HCT116 (cell line): ENCODE results near the gene TRPM5. TPM values are rescaled to one million over a fixed set of nuclear protein-coding genes. Genes with fewer than 3 reads are reported as not detected.

Source experiments
- ATAC-seq: fragments of 200-7000 bp; cut with Tn5 transposase; 2 replicates; pipeline ENCODE4 v1.9.1; 2020; ENCODE audit warnings: mild to moderate bottlenecking, moderate library complexity
- BruUV-seq: library from RNA; stranded (reverse); fragments of 400-500 nt; replicated peaks from 2 replicates; lab custom pipeline; 2021; lab: Mats Ljungman, UMichigan
- CTCF ChIA-PET: fragments of 300-600 bp; sonication (Branson Sonifier 250); formaldehyde crosslinking; loops from one replicate; lab custom pipeline; 2021; ENCODE audit warnings: antibody characterized with exemption; lab: Charles Lee
- POLR2A ChIA-PET: fragments of 300-600, 350-600 bp; sonication (Branson Sonifier 250); formaldehyde crosslinking; loops from one replicate; lab custom pipeline; 2021; ENCODE audit warnings: antibody characterized with exemption; lab: Charles Lee
- RAD21 ChIA-PET, 2 experiments: fragments of 300-600 bp; sonication (Branson Sonifier 250); formaldehyde crosslinking; loops; one replicate each; lab custom pipeline; 2023; ENCODE audit warnings: low total read pairs in 2 of 2; ENCODE audit not compliant: uncharacterized antibody in 2 of 2, unreplicated experiment in 2 of 2, low non-redundant PET in 1 of 2; lab: Charles Lee
- DNase-seq: peaks from one replicate; pipeline ENCODE4 v3.0.0-alpha.2; 2010; ENCODE audit warnings: low read depth, low spot score
- H2AFZ ChIP-seq: fragments of 200-600 bp; shearing (Covaris generic), sonication (generic); 2 replicates; pipeline ENCODE4 v1.6.1; 2017; ENCODE audit warnings: low read depth, mixed run types, mixed read lengths, antibody characterized with exemption, low read length; ENCODE audit not compliant: poor library complexity, severe bottlenecking
- H3K27ac ChIP-seq: 2 replicates; pipeline ENCODE4 v1.5.1; 2012; ENCODE audit warnings: low read depth, low read length
- H3K27me3 ChIP-seq: fragments of 200-600 bp; sonication (generic); 2 replicates; pipeline ENCODE4 v1.6.1; 2016; ENCODE audit warnings: mixed run types, low read length, mixed read lengths; ENCODE audit not compliant: insufficient read depth
- H3K36me3 ChIP-seq, 2 experiments: fragments of 200-500 bp in 1 of 2; fragments of 200-600 bp in 1 of 2; sonication (Bioruptor generic) in 1 of 2; sonication (generic) in 1 of 2; 2 replicates each; pipeline versions ENCODE4 v1.5.1 to v1.6.1; 2014 to 2016; ENCODE audit warnings: low read length in 2 of 2, inconsistent platforms in 1 of 2, mixed read lengths in 1 of 2, mixed run types in 1 of 2; ENCODE audit not compliant: insufficient read depth in 2 of 2, control insufficient read depth in 1 of 2
- H3K4me1 ChIP-seq, 2 experiments: fragments of 200-600 bp in 1 of 2; sonication (generic) in 1 of 2; 2 replicates each; pipeline versions ENCODE4 v1.5.1 to v1.6.1; 2012 to 2017; ENCODE audit warnings: low read length in 2 of 2, inconsistent platforms in 1 of 2, mild to moderate bottlenecking in 1 of 2, mixed read lengths in 1 of 2, mixed run types in 1 of 2, moderate library complexity in 1 of 2; ENCODE audit not compliant: insufficient read depth in 2 of 2, control insufficient read depth in 1 of 2
- H3K4me2 ChIP-seq: fragments of 200-600 bp; sonication (generic); 2 replicates; pipeline ENCODE4 v1.6.1; 2017; ENCODE audit warnings: mixed run types, low read length, mixed read lengths
- H3K4me3 ChIP-seq, 2 experiments: fragments of 200-600 bp in 1 of 2; sonication (generic) in 1 of 2; replicated peaks in 1 of 2; 2 replicates each; pipeline ENCODE4 v1.5.1; 2011 to 2016; ENCODE audit warnings: low read length in 2 of 2, control low read depth in 1 of 2, low read depth in 1 of 2, mild to moderate bottlenecking in 1 of 2, mixed read lengths in 1 of 2, mixed run types in 1 of 2
- H3K79me2 ChIP-seq: fragments of 200-600 bp; sonication (generic); 2 replicates; pipeline ENCODE4 v1.6.1; 2017; ENCODE audit warnings: mild to moderate bottlenecking, mixed run types, low read length, moderate library complexity, mixed read lengths; ENCODE audit not compliant: insufficient read depth
- H3K9ac ChIP-seq: fragments of 200-600 bp; sonication (generic); 2 replicates; pipeline ENCODE4 v1.6.1; 2016; ENCODE audit warnings: low read length, mixed read lengths
- H3K9me2 ChIP-seq: fragments of 200-600 bp; sonication (generic), shearing (Covaris generic); 2 replicates; pipeline ENCODE4 v1.6.1; 2017; ENCODE audit warnings: mixed run types, mild to moderate bottlenecking, moderate library complexity; ENCODE audit not compliant: insufficient read depth
- H3K9me3 ChIP-seq, 2 experiments: fragments of 200-500 bp in 1 of 2; fragments of 200-600 bp in 1 of 2; sonication (Bioruptor generic) in 1 of 2; sonication (generic) in 1 of 2; 2 replicates each; pipeline ENCODE4 v1.6.1; 2014 to 2017; ENCODE audit warnings: low read length in 2 of 2, mixed read lengths in 2 of 2, inconsistent platforms in 1 of 2, low read depth in 1 of 2, mild to moderate bottlenecking in 1 of 2, mixed run types in 1 of 2, moderate library complexity in 1 of 2; ENCODE audit not compliant: control insufficient read depth in 1 of 2, insufficient read depth in 1 of 2
- H4K20me1 ChIP-seq: fragments of 200-600 bp; sonication (generic), shearing (Covaris generic); 2 replicates; pipeline ENCODE4 v1.6.1; 2017; ENCODE audit warnings: mixed run types, mild to moderate bottlenecking, moderate library complexity; ENCODE audit not compliant: insufficient read depth
- CBX3 ChIP-seq: IDR thresholded peaks from 2 replicates; pipeline ENCODE4 v1.6.1; 2012; ENCODE audit warnings: low read depth
- EGR1 ChIP-seq: IDR thresholded peaks from 2 replicates; pipeline ENCODE4 v1.6.1; 2012; ENCODE audit warnings: low read depth
- ELF1 ChIP-seq: IDR thresholded peaks from 2 replicates; pipeline ENCODE4 v1.6.1; 2012; ENCODE audit warnings: low read depth, borderline replicate concordance
- FOSL1 ChIP-seq: IDR thresholded peaks from 2 replicates; pipeline ENCODE4 v1.6.1; 2012; ENCODE audit warnings: low read depth
- JUND ChIP-seq: IDR thresholded peaks from 2 replicates; pipeline ENCODE4 v1.6.1; 2012
- SIN3A ChIP-seq: IDR thresholded peaks from 2 replicates; pipeline ENCODE4 v1.6.1; 2012; ENCODE audit warnings: low read depth
- SP1 ChIP-seq: IDR thresholded peaks from 2 replicates; pipeline ENCODE4 v1.6.1; 2012; ENCODE audit warnings: low read depth
- SRF ChIP-seq: IDR thresholded peaks from 2 replicates; pipeline ENCODE4 v1.6.1; 2012; ENCODE audit warnings: low read depth
- TCF7L2 ChIP-seq: IDR thresholded peaks from 2 replicates; pipeline ENCODE4 v1.7.0; 2011; ENCODE audit warnings: borderline replicate concordance, inconsistent platforms; ENCODE audit not compliant: insufficient read depth, insufficient read length; ENCODE audit errors: extremely low read depth
- YY1 ChIP-seq: IDR thresholded peaks from 2 replicates; pipeline ENCODE4 v1.6.1; 2011; ENCODE audit warnings: low read length, low read depth, moderate library complexity, mild to moderate bottlenecking; ENCODE audit not compliant: insufficient replicate concordance; ENCODE audit errors: extremely low read depth
- ZFX ChIP-seq: fragments of 450-650 bp; IDR thresholded peaks from 2 replicates; pipeline ENCODE4 v1.6.1; 2017
- ZNF274 ChIP-seq: fragments of 200-500 bp; sonication (Bioruptor generic); IDR thresholded peaks from 2 replicates; pipeline ENCODE4 v1.6.1; 2014; ENCODE audit warnings: mild to moderate bottlenecking, low read depth, low read length, inconsistent platforms
- intact Hi-C: fragments of 100-400 bp; cut with micrococcal nuclease; formaldehyde crosslinking; loops from 2 replicates; pipeline ENCODE4 v1.10.0; 2022
- total RNA-seq: library from RNA; stranded (reverse); gene quantifications from one replicate; pipeline ENCODE4 v1.2.1, GENCODE V29; 2021; ENCODE audit not compliant: unreplicated experiment
- TF ChIP-seq, protein P1 (sequence below): IDR thresholded peaks from 2 replicates; pipeline ENCODE4 v1.6.1; 2012
- TF ChIP-seq, protein P2 (sequence below), 3 experiments: fragments of 200-600 bp in 1 of 3; sonication (generic) in 1 of 3; IDR thresholded peaks in 2 of 3; conservative IDR thresholded peaks in 1 of 3; 2 replicates each; pipeline ENCODE4 v1.5.1; 2012 to 2017; ENCODE audit warnings: low read depth in 2 of 3, low read length in 2 of 3, antibody characterized with exemption in 1 of 3, borderline replicate concordance in 1 of 3, control low read depth in 1 of 3, mild to moderate bottlenecking in 1 of 3, mixed read lengths in 1 of 3, mixed run types in 1 of 3, moderate library complexity in 1 of 3; ENCODE audit not compliant: insufficient read depth in 1 of 3

Gene TRPM5
- total RNA-seq, 1 experiment from 2014 or later = 0.07 TPM

DNA sequence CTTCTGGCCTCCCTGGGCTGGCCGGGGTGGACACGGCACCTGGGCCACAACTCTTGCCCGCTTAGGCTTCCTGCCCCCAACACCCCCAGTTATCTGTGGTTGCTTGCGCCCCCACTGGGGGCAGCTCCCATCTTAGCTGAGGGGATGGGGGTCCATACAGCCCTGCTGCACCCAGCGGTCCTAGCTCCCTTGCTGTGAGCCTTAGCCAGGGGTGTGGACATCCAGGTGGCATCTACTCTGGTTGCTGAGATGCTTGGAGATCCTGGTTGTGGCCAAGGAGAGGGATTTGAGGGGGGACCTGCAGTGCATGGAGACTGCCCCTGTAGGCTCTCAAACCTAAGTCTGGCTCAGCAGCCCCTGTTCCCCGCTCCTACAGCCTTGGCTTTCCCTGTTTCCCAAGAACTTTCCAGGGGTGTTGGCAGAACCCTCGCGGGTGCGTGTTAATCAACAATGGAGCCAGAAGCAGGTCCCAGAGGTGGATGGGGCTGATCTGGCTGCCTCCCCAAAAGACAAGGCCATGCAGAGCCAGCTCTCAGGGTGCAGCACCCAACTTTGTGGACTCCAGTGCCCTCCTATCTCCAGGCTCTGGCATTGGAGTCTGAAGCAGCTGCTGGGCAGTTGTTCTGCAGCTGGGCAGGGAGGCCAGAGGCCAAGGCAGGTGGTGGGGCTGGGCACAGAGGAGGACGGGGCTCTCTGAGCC is 3.8 kb upstream of the TRPM5 start:
- H3K9me3 ChIP-seq = no peaks in the 10 kb centered on the region
- H4K20me1 ChIP-seq = no peaks in the 10 kb centered on the region
- H3K9me2 ChIP-seq = no peaks in the 10 kb centered on the region
- CTCF ChIA-PET = no interaction called here
- no peak overlapping the region for H3K4me3 ChIP-seq
- DNase-seq (no peak), ATAC-seq (no peak)
- intact Hi-C loops = no loop called here
- TF ChIP-seq ZFX = no peak
- no peak for TF ChIP-seq SRF
- RAD21 ChIA-PET = no interaction called here
- peaks cover 13 to 21% of the 10 kb centered on the region in 2 experiments for H3K4me1 ChIP-seq
- POLR2A ChIA-PET = interaction anchor here (1.3 kb wide), 1 partner anchor 12 kb away, joined by 3 read pairs; no protein-coding TSS in a partner anchor
- no peak overlapping the region for H2AFZ ChIP-seq
- no peak overlapping the region for H3K9ac ChIP-seq
- H3K79me2 ChIP-seq = no peaks in the 10 kb centered on the region
- no peaks in the 10 kb centered on the region for H3K36me3 ChIP-seq
- no peak overlapping the region for H3K27ac ChIP-seq
- no TSS peak for BruUV-seq
- H3K4me2 ChIP-seq = no peak overlapping the region
- peaks cover 8% of the 10 kb centered on the region; the same call in 1 of the 2 replicates for H3K27me3 ChIP-seq

DNA sequence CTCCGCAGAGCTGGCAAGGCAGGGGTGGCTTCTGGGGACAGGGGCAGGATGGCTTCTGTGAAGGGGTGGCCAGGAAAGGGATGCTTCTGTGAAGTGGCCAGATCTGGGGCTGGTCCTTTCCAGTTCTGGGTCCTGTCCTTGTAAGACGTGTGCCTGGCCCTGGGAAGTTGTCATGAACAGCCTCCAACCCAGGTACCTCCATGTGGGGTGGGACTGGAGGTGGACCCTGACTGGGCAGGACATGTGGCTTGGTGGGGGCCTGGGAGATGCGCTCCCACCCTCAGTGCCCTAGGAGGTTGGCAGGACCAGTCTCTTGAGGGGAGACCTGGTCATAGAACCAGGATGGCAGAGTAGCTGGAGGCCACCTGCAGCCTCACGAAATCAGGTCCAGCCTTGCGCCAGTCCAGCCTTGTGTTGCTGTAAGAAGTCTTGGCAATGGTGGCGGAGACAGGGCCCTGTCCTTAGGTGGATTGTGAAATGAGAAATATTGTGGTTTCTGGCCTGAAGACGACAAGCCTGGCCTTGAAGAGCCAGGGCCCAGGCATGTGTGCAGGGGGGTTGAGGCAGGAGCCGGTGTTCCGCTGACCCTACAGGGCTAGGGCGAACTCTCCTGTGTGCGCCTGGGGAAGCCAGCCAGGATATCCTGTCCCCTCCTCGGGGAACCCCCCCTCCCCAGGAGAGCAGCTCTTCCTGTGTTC is 3.1 kb upstream of the TRPM5 start:
- no TSS peak for BruUV-seq
- no peak overlapping the region for H2AFZ ChIP-seq
- no peaks in the 10 kb centered on the region for H4K20me1 ChIP-seq
- no peaks in the 10 kb centered on the region for H3K9me3 ChIP-seq
- CTCF ChIA-PET = no interaction called here
- RAD21 ChIA-PET = no interaction called here
- H3K9ac ChIP-seq = no peak overlapping the region
- DNase-seq (no peak), ATAC-seq (no peak)
- POLR2A ChIA-PET = interaction anchor here (1.3 kb wide), 1 partner anchor 12 kb away, joined by 3 read pairs; no protein-coding TSS in a partner anchor
- H3K4me1 ChIP-seq = peaks cover 13 to 21% of the 10 kb centered on the region in 2 experiments
- H3K4me2 ChIP-seq = no peak overlapping the region
- intact Hi-C loops = no loop called here
- TF ChIP-seq SP1 = no peak
- TF ChIP-seq SRF = no peak
- no peak for TF ChIP-seq JUND
- no peak for TF ChIP-seq FOSL1
- no peak for TF ChIP-seq ZNF274
- no peak for TF ChIP-seq SIN3A
- TF ChIP-seq, protein P1, sequence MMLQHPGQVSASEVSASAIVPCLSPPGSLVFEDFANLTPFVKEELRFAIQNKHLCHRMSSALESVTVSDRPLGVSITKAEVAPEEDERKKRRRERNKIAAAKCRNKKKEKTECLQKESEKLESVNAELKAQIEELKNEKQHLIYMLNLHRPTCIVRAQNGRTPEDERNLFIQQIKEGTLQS = no peak
- TF ChIP-seq EGR1 = no peak
- no peak for TF ChIP-seq ELF1
- TF ChIP-seq CBX3 = no peak
- no peak for TF ChIP-seq TCF7L2
- TF ChIP-seq YY1 = no peak
- TF ChIP-seq, protein P2, sequence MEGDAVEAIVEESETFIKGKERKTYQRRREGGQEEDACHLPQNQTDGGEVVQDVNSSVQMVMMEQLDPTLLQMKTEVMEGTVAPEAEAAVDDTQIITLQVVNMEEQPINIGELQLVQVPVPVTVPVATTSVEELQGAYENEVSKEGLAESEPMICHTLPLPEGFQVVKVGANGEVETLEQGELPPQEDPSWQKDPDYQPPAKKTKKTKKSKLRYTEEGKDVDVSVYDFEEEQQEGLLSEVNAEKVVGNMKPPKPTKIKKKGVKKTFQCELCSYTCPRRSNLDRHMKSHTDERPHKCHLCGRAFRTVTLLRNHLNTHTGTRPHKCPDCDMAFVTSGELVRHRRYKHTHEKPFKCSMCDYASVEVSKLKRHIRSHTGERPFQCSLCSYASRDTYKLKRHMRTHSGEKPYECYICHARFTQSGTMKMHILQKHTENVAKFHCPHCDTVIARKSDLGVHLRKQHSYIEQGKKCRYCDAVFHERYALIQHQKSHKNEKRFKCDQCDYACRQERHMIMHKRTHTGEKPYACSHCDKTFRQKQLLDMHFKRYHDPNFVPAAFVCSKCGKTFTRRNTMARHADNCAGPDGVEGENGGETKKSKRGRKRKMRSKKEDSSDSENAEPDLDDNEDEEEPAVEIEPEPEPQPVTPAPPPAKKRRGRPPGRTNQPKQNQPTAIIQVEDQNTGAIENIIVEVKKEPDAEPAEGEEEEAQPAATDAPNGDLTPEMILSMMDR (IDR thresholded peaks at IDR 0.05 in 2 of 3, conservative IDR thresholded peaks at IDR 0.05 in 1 of 3; ENCODE audit: borderline replicate concordance in 1 of 3, insufficient read depth in 1 of 3, low read depth in 2 of 3, low read length in 2 of 3) = no peak
- H3K9me2 ChIP-seq = no peaks in the 10 kb centered on the region
- H3K27ac ChIP-seq = no peak overlapping the region
- no peak overlapping the region for H3K4me3 ChIP-seq
- H3K27me3 ChIP-seq = peaks cover 15% of the 10 kb centered on the region; the same call in 1 of the 2 replicates
- H3K36me3 ChIP-seq = no peaks in the 10 kb centered on the region
- H3K79me2 ChIP-seq = no peaks in the 10 kb centered on the region
